Fibroblast of skin of left biceps (primary cell): ENCODE measurements around the gene MEIS2.

ENCODE experiments used
- DNase-seq, 2 experiments: peaks; one replicate each; pipeline ENCODE4 v3.0.0-alpha.2; 2013; ENCODE audit warnings: low read depth in 2 of 2

Gene MEIS2

GRCh38 chr15:37041042-37041441, 59.3 kb downstream of the MEIS2 start:
- DNase-seq = no peak

- DNase-seq = no peak
Observed at GRCh38 chr15:37040072-37040742, 60.1 kb downstream of the MEIS2 start.

- no peak for DNase-seq
Observed at GRCh38 chr15:37038716-37039106, 61.6 kb downstream of the MEIS2 start.

- DNase-seq = no peak
Observed at GRCh38 chr15:37037850-37038715, 62.3 kb downstream of the MEIS2 start.

GRCh38 chr15:37037071-37037655, 63.2 kb downstream of the MEIS2 start:
- no peak for DNase-seq

GRCh38 chr15:37034835-37035748, 65.3 kb downstream of the MEIS2 start:
- DNase-seq = no peak

GRCh38 chr15:37034392-37034791, 66.0 kb downstream of the MEIS2 start:
- no peak for DNase-seq

- no peak for DNase-seq
Observed at GRCh38 chr15:37032091-37032775, 68.1 kb downstream of the MEIS2 start.

- peak; percentile 68 to 74 for DNase-seq
Observed at GRCh38 chr15:37031198-37031597, 69.2 kb downstream of the MEIS2 start.

- DNase-seq = peak; percentile 89 to 91
Observed at GRCh38 chr15:37028625-37029296, 71.6 kb downstream of the MEIS2 start.

GRCh38 chr15:37020852-37021251, 79.5 kb downstream of the MEIS2 start:
- DNase-seq = no peak

- no peak for DNase-seq
Observed at GRCh38 chr15:37019479-37020433, 80.6 kb downstream of the MEIS2 start.

GRCh38 chr15:37017031-37017625, 83.2 kb downstream of the MEIS2 start:
- no peak for DNase-seq

- DNase-seq = peak; percentile 75 to 82
Observed at GRCh38 chr15:37016231-37016630, 84.1 kb downstream of the MEIS2 start.

GRCh38 chr15:37015451-37015850, 84.9 kb downstream of the MEIS2 start:
- no peak for DNase-seq

GRCh38 chr15:37015035-37015434, 85.3 kb downstream of the MEIS2 start:
- no peak for DNase-seq

- no peak for DNase-seq
Observed at GRCh38 chr15:37014566-37014965, 85.8 kb downstream of the MEIS2 start.

GRCh38 chr15:37014137-37014536, 86.2 kb downstream of the MEIS2 start:
- no peak for DNase-seq

- no peak for DNase-seq
Observed at GRCh38 chr15:37010595-37010994, 89.8 kb downstream of the MEIS2 start.
